ENCODE data around the gene CD1D. TPM values are rescaled to one million over a fixed set of nuclear protein-coding genes. Genes with fewer than 3 reads are reported as not detected.
A peak's percentile ranks its signal among the peaks of the same experiment; 100 is the strongest.

The CD1D gene
- under 1 TPM; 0.27 to 0.47 TPM for polyA plus RNA-seq

GRCh38 chr1:158180741-158181576 is at the start of gene CD1D:
Gene CD1D, plus strand, starts transcription at chr1:158180895. Its CDS starts 207 bp downstream, at chr1:158181102.
- no peak within 1 kb of the TSS for H3K27ac ChIP-seq (ENCODE audit: low read depth in 2 of 2, low read length in 1 of 2)
- H3K4me1 ChIP-seq (ENCODE audit: control insufficient read depth in 2 of 2, insufficient read depth in 2 of 2, low read length in 1 of 2), result peaks cover 7 to 8% of the 10 kb centered on the region in 2 donors
- peak within 1 kb of the TSS; percentile 41 to 46 for H3K4me3 ChIP-seq (ENCODE audit: low read depth in 1 of 2, low read length in 2 of 2)
- H3K27me3 ChIP-seq (ENCODE audit: control insufficient read depth in 1 of 2, insufficient read depth in 2 of 2, low read length in 2 of 2), result peaks cover 0 to 15% of the 10 kb centered on the region in 2 donors
- WGBS, 2 donors, result 1% methylated on average over 54 to 63 of the region's 63 CpGs
- no peaks in the 10 kb centered on the region for H3K36me3 ChIP-seq (ENCODE audit: control insufficient read depth in 2 of 2, insufficient read depth in 2 of 2, low read length in 1 of 2)
- no peaks in the 10 kb centered on the region for H3K9me3 ChIP-seq (ENCODE audit: control insufficient read depth in 2 of 2, insufficient read depth in 1 of 2, low read depth in 1 of 2, low read length in 1 of 2)

GRCh38 chr1:158131217-158131616 is 49.5 kb upstream of the CD1D start:
- H3K36me3 ChIP-seq (ENCODE audit: control insufficient read depth in 2 of 2, insufficient read depth in 2 of 2, low read length in 1 of 2), result no peaks in the 10 kb centered on the region
- H3K27me3 ChIP-seq (ENCODE audit: control insufficient read depth in 1 of 2, insufficient read depth in 2 of 2, low read length in 2 of 2), result no peaks in the 10 kb centered on the region
- no peaks in the 10 kb centered on the region for H3K4me1 ChIP-seq (ENCODE audit: control insufficient read depth in 2 of 2, insufficient read depth in 2 of 2, low read length in 1 of 2)
- H3K9me3 ChIP-seq (ENCODE audit: control insufficient read depth in 2 of 2, insufficient read depth in 1 of 2, low read depth in 1 of 2, low read length in 1 of 2), result no peaks in the 10 kb centered on the region
- H3K4me3 ChIP-seq (ENCODE audit: low read depth in 1 of 2, low read length in 2 of 2), result no peak overlapping the region
- WGBS, 2 donors, result 78 to 79% methylated on average over 3 of the region's 3 CpGs
- H3K27ac ChIP-seq (ENCODE audit: low read depth in 2 of 2, low read length in 1 of 2), result no peak overlapping the region

GRCh38 chr1:158140764-158141192 is 39.9 kb upstream of the CD1D start:
- Histone ChIP-seq H3K27ac (ENCODE audit: low read depth in 2 of 2, low read length in 1 of 2) (no peak overlapping the region), H3K27me3 (ENCODE audit: control insufficient read depth in 1 of 2, insufficient read depth in 2 of 2, low read length in 2 of 2) (no peaks in the 10 kb centered on the region), H3K4me1 (ENCODE audit: control insufficient read depth in 2 of 2, insufficient read depth in 2 of 2, low read length in 1 of 2) (no peaks in the 10 kb centered on the region), H3K9me3 (ENCODE audit: control insufficient read depth in 2 of 2, insufficient read depth in 1 of 2, low read depth in 1 of 2, low read length in 1 of 2) (no peaks in the 10 kb centered on the region), H3K4me3 (ENCODE audit: low read depth in 1 of 2, low read length in 2 of 2) (no peak overlapping the region), H3K36me3 (ENCODE audit: control insufficient read depth in 2 of 2, insufficient read depth in 2 of 2, low read length in 1 of 2) (no peaks in the 10 kb centered on the region)
- WGBS, 2 donors, result 86 to 87% methylated on average over 3 of the region's 3 CpGs

- Histone ChIP-seq H3K4me3 (ENCODE audit: low read depth in 1 of 2, low read length in 2 of 2) (no peak overlapping the region), H3K9me3 (ENCODE audit: control insufficient read depth in 2 of 2, insufficient read depth in 1 of 2, low read depth in 1 of 2, low read length in 1 of 2) (no peaks in the 10 kb centered on the region)
Measured at GRCh38 chr1:158145173-158145719, 35.4 kb upstream of the CD1D start.

GRCh38 chr1:158146165-158146564 is 34.5 kb upstream of the CD1D start:
- no peaks in the 10 kb centered on the region for H3K9me3 ChIP-seq (ENCODE audit: control insufficient read depth in 2 of 2, insufficient read depth in 1 of 2, low read depth in 1 of 2, low read length in 1 of 2)
- H3K4me1 ChIP-seq (ENCODE audit: control insufficient read depth in 2 of 2, insufficient read depth in 2 of 2, low read length in 1 of 2), result peaks cover 0 to 2% of the 10 kb centered on the region in 2 donors
- no peak overlapping the region for H3K4me3 ChIP-seq (ENCODE audit: low read depth in 1 of 2, low read length in 2 of 2)
- no peak overlapping the region for H3K27ac ChIP-seq (ENCODE audit: low read depth in 2 of 2, low read length in 1 of 2)
- 72 to 75% methylated on average over 6 of the region's 6 CpGs for WGBS, 2 donors
- H3K27me3 ChIP-seq (ENCODE audit: control insufficient read depth in 1 of 2, insufficient read depth in 2 of 2, low read length in 2 of 2), result no peaks in the 10 kb centered on the region
- H3K36me3 ChIP-seq (ENCODE audit: control insufficient read depth in 2 of 2, insufficient read depth in 2 of 2, low read length in 1 of 2), result no peaks in the 10 kb centered on the region

More at GRCh38 chr1:158145173-158145719, 35.4 kb upstream of the CD1D start:
- Histone ChIP-seq H3K27ac (ENCODE audit: low read depth in 2 of 2, low read length in 1 of 2) (no peak overlapping the region), H3K27me3 (ENCODE audit: control insufficient read depth in 1 of 2, insufficient read depth in 2 of 2, low read length in 2 of 2) (no peaks in the 10 kb centered on the region), H3K36me3 (ENCODE audit: control insufficient read depth in 2 of 2, insufficient read depth in 2 of 2, low read length in 1 of 2) (no peaks in the 10 kb centered on the region), H3K4me1 (ENCODE audit: control insufficient read depth in 2 of 2, insufficient read depth in 2 of 2, low read length in 1 of 2) (peaks cover 0 to 2% of the 10 kb centered on the region in 2 donors)

- Histone ChIP-seq H3K36me3 (ENCODE audit: control insufficient read depth in 2 of 2, insufficient read depth in 2 of 2, low read length in 1 of 2) (no peaks in the 10 kb centered on the region), H3K4me1 (ENCODE audit: control insufficient read depth in 2 of 2, insufficient read depth in 2 of 2, low read length in 1 of 2) (peaks cover 0 to 2% of the 10 kb centered on the region in 2 donors), H3K9me3 (ENCODE audit: control insufficient read depth in 2 of 2, insufficient read depth in 1 of 2, low read depth in 1 of 2, low read length in 1 of 2) (no peaks in the 10 kb centered on the region), H3K27ac (ENCODE audit: low read depth in 2 of 2, low read length in 1 of 2) (no peak overlapping the region), H3K27me3 (ENCODE audit: control insufficient read depth in 1 of 2, insufficient read depth in 2 of 2, low read length in 2 of 2) (no peaks in the 10 kb centered on the region), H3K4me3 (ENCODE audit: low read depth in 1 of 2, low read length in 2 of 2) (no peak overlapping the region)
- WGBS, 2 donors, result 65 to 80% methylated on average over 2 of the region's 2 CpGs
Measured at GRCh38 chr1:158146739-158147138, 34.0 kb upstream of the CD1D start.

- H3K27me3 ChIP-seq (ENCODE audit: control insufficient read depth in 1 of 2, insufficient read depth in 2 of 2, low read length in 2 of 2), result no peaks in the 10 kb centered on the region
- H3K9me3 ChIP-seq (ENCODE audit: control insufficient read depth in 2 of 2, insufficient read depth in 1 of 2, low read depth in 1 of 2, low read length in 1 of 2), result no peaks in the 10 kb centered on the region
- no peak overlapping the region for H3K4me3 ChIP-seq (ENCODE audit: low read depth in 1 of 2, low read length in 2 of 2)
- WGBS, 2 donors, result 61 to 67% methylated on average over 2 of the region's 2 CpGs
- H3K4me1 ChIP-seq (ENCODE audit: control insufficient read depth in 2 of 2, insufficient read depth in 2 of 2, low read length in 1 of 2), result peaks cover 0 to 2% of the 10 kb centered on the region in 2 donors
- no peaks in the 10 kb centered on the region for H3K36me3 ChIP-seq (ENCODE audit: control insufficient read depth in 2 of 2, insufficient read depth in 2 of 2, low read length in 1 of 2)
- no peak overlapping the region for H3K27ac ChIP-seq (ENCODE audit: low read depth in 2 of 2, low read length in 1 of 2)
Measured at GRCh38 chr1:158147401-158147800, 33.3 kb upstream of the CD1D start.

- Histone ChIP-seq H3K36me3 (ENCODE audit: control insufficient read depth in 2 of 2, insufficient read depth in 2 of 2, low read length in 1 of 2) (no peaks in the 10 kb centered on the region), H3K4me1 (ENCODE audit: control insufficient read depth in 2 of 2, insufficient read depth in 2 of 2, low read length in 1 of 2) (peaks cover 0 to 2% of the 10 kb centered on the region in 2 donors), H3K4me3 (ENCODE audit: low read depth in 1 of 2, low read length in 2 of 2) (no peak overlapping the region), H3K27me3 (ENCODE audit: control insufficient read depth in 1 of 2, insufficient read depth in 2 of 2, low read length in 2 of 2) (no peaks in the 10 kb centered on the region), H3K9me3 (ENCODE audit: control insufficient read depth in 2 of 2, insufficient read depth in 1 of 2, low read depth in 1 of 2, low read length in 1 of 2) (no peaks in the 10 kb centered on the region), H3K27ac (ENCODE audit: low read depth in 2 of 2, low read length in 1 of 2) (no peak overlapping the region)
- WGBS, 2 donors, result 81 to 84% methylated on average over 3 of the region's 3 CpGs
Measured at GRCh38 chr1:158147869-158148268, 32.8 kb upstream of the CD1D start.

- H3K4me3 ChIP-seq (ENCODE audit: low read depth in 1 of 2, low read length in 2 of 2), result no peak overlapping the region
- H3K4me1 ChIP-seq (ENCODE audit: control insufficient read depth in 2 of 2, insufficient read depth in 2 of 2, low read length in 1 of 2), result peaks cover 0 to 2% of the 10 kb centered on the region in 2 donors
- H3K27ac ChIP-seq (ENCODE audit: low read depth in 2 of 2, low read length in 1 of 2), result no peak overlapping the region
- no peaks in the 10 kb centered on the region for H3K36me3 ChIP-seq (ENCODE audit: control insufficient read depth in 2 of 2, insufficient read depth in 2 of 2, low read length in 1 of 2)
- no peaks in the 10 kb centered on the region for H3K9me3 ChIP-seq (ENCODE audit: control insufficient read depth in 2 of 2, insufficient read depth in 1 of 2, low read depth in 1 of 2, low read length in 1 of 2)
- 52 to 69% methylated on average over 1 of the region's 1 CpG for WGBS, 2 donors
- no peaks in the 10 kb centered on the region for H3K27me3 ChIP-seq (ENCODE audit: control insufficient read depth in 1 of 2, insufficient read depth in 2 of 2, low read length in 2 of 2)
Measured at GRCh38 chr1:158148468-158148867, 32.2 kb upstream of the CD1D start.
